ENCODE data around the gene SAFB2. TPM values are rescaled to one million over a fixed set of nuclear protein-coding genes. Genes with fewer than 3 reads are reported as not detected.
"Not testable (repeated sequence)": the region's sequence is repeated elsewhere in the genome, so short reads cannot be mapped to it uniquely, and the experiment has no call there.

SAFB2 gene
- polyA plus RNA-seq, 4 donors, result 66.0 to 88.8 (median 67.8) TPM

DNA sequence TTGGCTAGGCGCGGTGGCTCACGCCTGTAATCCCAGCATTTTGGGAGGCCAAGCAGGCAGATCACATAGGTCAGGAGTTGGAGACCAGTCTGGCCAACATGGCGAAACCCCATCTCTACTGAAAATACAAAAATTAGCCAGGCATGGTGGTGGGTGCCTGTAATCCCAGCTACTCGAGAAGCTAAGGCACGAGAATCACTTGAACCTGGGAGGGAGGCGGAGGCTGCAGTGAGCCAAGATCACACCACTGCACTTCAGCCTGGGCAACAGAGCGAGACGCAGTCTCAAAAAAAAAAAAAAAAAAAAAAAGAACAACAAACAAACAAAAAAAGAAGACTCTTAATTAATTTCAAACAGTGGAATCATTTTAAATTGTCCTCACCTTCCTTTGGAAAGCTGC, 13.8 kb downstream of the SAFB2 start:
- DNase-seq (ENCODE audit: low read depth in 4 of 4, low spot score in 3 of 4), result not testable (repeated sequence)

DNA sequence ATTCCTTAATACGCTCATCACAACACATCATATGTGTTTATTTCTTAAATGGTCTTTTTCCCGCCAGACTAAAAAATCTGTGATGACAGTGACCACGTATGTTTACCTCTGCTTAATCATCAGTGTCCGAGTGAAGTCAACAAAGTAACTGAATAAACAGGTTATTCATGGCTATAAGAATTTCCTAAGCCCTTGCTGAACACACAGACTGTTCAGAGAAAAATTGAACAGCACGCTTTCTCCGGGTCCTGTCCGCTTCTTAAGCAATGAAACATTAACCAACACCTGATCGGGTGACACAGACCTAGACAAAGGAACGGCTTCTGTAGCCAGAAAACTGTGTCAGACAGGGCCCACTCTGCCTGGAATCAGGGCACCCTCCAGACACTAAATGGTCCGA, 14.3 kb downstream of the SAFB2 start:
- DNase-seq (ENCODE audit: low read depth in 4 of 4, low spot score in 3 of 4), result no peak

DNA sequence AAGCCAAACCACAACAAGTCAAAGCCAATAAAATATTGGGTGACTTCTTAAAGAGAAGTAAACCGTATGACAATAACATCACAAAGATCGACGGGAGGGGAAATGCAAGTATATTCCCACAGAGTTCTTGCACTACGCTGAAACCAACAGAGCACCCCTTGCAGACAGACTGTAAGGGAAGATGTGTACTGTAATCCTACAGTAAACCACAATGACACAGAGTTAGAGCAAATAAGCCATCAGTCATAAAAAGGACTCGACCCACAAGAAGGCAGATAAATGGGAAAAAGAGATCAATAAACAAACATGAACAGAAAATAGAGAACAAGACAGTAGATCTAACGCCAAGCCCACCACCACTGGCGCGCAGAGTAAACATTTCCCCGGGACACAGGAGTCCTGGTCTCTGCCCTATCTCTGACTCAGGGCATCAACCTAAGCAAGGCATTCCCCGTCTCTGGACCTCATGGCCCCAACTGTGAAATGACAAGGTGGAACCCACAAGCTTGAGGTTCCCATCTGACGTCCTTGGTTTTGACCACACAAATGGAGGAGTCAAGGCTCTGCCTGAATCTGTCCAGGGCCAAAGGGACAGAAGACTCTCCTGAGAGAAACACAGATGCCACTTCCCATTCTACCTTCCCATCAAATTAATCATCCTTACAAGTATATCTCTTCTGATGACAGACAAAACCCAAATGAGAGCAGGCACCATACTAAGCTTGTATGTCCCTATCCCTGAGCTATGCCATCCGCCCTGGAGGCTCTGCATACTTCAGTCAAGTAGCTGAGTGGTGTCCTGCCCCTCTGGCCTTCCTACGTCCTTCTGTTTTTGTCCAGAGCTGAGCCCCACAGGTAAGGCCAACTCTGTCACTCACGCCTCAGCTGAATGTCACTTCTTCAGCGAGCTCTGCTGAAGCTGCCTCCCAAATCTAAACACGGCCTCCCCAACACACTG, 15.0 kb downstream of the SAFB2 start:
- no peak for DNase-seq (ENCODE audit: low read depth in 4 of 4, low spot score in 3 of 4)

DNA sequence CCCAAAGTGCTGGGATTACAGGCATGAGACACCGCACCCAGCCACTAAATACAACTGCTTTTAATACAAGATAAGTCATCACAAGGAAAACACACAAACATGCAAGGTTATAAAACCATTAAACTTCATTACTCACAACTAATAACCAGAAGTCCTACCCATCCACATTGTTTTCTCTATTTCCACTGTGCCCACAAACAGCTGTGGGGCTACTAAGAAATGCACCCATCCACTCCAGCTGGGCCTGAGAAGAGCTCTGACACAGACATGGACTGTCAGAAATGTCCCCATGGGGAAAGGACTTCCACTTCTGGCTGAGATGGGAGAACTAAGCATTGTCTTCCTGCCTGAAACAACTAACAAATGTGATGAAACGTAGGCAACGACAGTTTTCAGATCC, 17.2 kb downstream of the SAFB2 start:
- no peak for DNase-seq (ENCODE audit: low read depth in 4 of 4, low spot score in 3 of 4)

DNA sequence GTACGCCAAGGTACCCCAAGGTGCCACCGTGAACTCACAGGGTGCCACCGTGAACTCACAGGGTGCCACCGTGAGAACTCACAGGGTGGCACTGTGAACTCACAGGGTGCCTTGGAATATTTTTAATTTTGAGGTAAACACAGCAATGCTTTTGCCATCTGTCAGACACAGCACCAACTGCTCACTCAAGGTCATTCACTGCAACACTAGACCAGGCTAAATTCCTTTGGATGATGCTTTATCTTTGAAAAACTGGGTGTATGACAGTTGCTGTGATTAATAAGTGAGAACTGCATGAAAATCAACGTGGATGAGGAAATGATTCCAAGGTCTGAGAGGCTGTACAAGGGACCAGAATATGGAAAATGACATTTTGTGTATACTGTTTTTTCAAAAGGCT, 18.9 kb downstream of the SAFB2 start:
- DNase-seq (ENCODE audit: low read depth in 4 of 4, low spot score in 3 of 4), result no peak

DNA sequence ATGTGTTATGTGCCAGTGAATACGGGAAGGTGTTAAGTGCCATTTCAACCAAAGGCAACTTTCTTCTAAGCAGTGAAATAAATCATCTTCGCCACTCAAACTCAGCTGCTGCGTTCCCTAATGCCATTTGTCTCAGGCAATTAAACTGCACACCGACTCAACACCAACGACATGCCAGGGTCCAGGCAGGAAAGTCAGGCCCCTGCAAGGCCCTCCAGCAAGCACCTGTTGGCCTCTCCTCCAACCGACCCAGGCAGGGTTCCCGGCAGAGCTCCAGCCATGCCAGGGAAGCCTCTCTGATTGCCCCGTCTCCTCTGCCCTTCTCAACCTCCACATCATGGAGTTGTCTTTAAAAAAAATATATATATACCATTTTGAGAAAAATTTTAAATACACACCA, 21.8 kb downstream of the SAFB2 start:
- no peak for DNase-seq (ENCODE audit: low read depth in 4 of 4, low spot score in 3 of 4)

DNA sequence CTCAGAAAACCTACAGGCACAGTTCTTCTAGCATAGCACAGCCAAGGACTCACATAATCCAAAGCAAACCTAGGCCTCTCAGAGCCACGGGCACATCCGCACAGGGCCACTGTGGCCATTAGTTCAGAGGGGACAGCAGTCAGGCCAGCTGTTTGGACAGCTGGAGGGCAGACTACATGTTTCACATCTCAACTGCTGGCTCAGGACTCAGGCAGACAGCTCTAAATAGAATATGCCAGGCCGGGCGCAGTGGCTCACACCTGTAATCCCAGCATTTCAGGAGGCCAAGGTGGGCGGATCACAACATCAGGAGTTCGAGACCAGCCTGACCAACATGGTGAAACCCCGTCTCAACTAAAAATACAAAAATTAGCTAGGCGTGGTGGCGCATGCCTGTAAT, 26.8 kb downstream of the SAFB2 start:
- DNase-seq (ENCODE audit: low read depth in 4 of 4, low spot score in 3 of 4), result no peak

DNA sequence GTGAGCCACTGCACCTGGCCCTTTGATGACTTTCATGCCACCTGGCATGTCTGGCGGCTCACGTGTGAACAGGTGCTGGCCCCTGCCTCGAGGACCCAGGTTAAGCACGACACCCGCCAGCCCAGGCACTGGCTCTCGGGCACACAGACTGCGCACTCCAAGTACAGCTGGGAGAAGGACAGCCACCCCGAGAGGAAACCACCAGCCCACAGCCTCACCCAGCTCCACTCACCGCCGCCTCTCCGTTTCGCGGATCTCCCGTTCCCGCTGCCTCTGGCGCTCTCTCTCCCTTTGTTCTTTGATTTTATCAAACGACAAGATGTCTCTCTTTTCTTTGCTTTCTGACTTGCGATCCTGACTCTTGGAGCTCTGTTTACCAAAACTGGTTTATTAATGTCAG, 27.4 kb downstream of the SAFB2 start:
- DNase-seq (ENCODE audit: low read depth in 4 of 4, low spot score in 3 of 4), result no peak

DNA sequence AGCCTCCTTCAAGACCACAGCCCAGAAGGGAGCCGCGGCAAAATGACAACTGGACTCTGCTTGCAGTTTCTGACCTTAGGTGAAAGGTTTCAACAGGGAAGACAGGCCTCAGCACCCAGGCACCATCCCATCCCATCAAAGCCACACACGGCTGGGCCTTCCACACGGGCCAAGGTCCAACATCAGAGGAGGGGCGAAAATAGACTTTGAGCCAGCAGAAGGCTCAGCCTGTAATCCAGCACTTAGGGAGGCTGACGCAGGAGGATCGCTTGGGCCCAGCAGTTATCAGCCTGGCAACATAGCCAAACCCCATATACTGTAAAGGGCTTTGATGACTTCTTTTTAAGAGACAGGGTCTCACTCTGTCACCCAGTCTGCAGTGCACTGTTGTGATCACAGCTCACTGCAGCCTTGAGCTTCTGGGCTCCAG, 28.0 kb downstream of the SAFB2 start:
- no peak for DNase-seq (ENCODE audit: low read depth in 4 of 4, low spot score in 3 of 4)

DNA sequence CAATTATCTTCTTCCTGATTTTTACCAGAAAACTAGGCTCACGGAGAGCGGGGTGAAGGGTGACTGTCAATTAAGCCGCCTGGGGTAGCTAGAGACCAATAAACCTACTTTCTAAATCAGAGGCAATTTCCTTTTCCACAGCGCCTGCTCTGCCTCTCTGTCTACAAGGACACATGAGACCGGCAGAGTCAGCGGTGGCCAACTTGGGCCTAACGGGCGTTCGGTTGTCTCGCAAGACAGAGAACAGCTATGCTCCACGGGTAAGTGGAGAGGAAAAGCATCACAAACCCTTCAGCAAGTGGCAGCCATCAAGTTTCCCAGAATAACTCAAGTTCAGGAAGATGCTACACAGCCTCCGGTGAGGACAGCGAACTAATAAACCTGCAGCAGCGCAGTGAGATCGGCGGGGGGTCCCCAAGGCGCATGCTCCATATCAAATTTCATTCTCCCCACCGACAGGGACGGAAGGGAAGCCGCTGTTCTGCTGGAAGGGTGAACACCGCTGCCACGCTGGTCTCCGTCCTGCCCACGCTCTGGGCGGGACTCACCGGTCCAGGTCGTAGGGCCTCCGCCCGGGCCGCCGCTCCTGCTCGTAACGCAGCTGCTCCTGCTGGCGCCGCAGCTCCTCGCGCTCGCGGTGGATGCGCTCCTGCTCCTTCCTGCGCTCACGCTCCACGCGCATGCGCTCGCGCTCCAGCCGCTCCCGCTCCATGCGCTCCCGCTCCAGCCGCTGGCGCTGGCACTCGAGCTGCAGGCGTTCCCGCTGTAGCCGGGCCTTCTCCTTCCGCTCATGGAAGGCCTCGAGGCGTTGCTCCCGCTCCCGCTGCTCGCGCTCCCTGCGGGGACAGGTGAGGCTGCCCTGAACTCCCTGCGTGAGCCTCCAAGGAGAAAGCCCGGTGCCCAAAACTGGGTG, 29.0 kb downstream of the SAFB2 start:
- DNase-seq (ENCODE audit: low read depth in 4 of 4, low spot score in 3 of 4), result no peak

DNA sequence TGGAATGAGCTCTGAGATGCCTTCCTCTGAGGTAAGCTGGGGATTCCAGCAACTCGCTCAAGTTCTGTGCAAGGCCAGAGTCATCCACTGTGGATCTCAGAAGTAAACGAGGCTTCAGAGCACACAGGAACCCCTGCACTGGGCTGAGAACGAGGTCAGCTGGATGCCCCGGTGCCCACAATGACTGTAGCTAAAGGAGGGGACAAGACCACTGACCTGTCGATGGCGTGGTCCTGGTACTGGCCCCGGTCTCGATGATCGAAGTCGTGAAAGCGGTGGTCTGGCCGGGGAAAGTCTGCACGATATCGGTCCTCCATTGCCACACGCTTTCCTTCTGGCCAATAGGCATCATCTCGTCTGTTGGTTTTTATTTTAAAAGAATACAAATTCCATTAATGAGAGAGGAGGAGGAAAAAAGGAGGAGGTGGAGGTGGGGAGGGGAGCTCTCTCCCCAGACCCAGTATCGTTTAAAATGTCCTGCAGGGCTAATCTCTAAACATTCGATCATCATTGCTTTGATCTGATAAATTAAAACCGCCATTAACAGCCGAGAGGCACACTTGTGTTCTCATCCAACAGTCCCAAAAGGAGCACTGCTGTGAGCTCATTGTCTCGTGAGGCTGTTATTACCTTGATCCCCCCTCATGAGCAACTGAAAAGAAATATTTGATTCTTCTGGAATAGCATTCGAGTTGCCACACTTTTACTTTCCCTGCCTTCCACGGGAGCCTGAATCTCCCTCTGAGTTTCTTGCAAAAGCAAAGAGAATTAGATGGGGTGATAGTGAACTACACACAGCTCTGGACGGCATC, 29.8 kb downstream of the SAFB2 start:
- DNase-seq (ENCODE audit: low read depth in 4 of 4, low spot score in 3 of 4), result no peak

DNA sequence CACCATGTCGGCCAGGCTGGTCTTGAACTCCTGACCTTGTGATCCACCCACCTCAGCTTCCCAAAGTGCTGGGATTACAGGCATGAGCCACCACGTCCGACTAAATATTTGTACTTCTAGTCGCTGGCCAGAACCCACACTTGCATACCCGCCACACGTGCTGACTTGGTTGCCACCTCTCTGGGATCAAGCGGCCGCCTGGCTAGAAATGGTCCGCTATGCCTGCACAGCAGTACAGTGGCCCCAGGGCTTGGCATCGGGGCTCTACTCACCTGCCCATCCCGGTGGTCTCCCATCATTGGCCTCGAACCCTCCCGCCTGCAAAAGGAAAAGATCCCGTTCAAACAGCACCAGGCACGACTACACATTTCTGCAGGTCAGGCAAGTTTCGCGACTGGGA, 31.1 kb downstream of the SAFB2 start:
- DNase-seq (ENCODE audit: low read depth in 4 of 4, low spot score in 3 of 4), result no peak

DNA sequence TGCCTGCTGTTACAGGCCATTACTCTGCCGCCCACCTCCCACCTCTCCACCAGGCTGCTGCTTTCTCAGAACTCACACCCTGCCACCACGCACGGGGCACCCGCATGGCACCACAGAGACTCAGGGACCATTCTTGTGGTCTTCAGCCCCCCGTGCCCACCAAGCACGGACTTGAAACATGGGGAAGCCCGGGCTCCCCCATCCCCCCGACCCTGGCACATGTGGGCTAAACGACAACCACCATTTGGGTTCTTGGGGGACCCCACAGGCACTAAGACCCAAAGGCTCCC, 31.8 kb downstream of the SAFB2 start:
- DNase-seq (ENCODE audit: low read depth in 4 of 4, low spot score in 3 of 4), result no peak

DNA sequence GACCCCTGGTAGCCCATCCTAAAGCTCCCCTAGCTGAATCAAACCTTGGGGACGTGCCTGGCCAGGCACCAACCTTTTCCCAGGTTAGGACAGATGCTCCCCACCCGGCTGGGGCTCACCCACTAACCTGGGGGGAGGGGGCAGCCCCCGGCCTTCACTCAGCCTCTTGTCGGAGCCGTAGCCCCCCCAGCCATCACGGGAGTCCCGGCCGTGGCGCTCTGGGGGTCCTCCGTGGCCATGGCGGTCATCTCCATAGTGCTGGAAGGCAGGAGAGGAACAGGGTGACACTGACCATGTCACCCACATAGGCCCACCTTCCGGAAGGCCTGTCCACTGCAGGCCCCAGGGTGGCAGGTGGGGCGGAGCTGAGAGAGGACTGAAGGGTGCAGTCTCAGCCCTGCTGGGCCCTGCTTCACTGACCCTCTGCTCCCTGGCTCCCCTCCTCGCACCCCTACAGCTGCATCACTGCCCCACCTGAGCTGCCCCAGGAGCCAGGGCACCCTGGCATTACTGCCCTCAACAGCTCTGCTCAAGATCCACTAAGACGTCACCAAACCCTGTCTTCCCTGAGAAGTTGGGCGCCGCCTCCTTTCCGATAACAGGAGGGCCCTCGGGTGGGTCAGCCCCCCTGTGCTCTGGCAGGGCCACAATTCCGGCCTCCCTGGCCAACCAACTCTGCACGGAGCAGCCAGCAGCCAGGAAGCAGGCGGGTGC, 32.3 kb downstream of the SAFB2 start:
- no peak for DNase-seq (ENCODE audit: low read depth in 4 of 4, low spot score in 3 of 4)

DNA sequence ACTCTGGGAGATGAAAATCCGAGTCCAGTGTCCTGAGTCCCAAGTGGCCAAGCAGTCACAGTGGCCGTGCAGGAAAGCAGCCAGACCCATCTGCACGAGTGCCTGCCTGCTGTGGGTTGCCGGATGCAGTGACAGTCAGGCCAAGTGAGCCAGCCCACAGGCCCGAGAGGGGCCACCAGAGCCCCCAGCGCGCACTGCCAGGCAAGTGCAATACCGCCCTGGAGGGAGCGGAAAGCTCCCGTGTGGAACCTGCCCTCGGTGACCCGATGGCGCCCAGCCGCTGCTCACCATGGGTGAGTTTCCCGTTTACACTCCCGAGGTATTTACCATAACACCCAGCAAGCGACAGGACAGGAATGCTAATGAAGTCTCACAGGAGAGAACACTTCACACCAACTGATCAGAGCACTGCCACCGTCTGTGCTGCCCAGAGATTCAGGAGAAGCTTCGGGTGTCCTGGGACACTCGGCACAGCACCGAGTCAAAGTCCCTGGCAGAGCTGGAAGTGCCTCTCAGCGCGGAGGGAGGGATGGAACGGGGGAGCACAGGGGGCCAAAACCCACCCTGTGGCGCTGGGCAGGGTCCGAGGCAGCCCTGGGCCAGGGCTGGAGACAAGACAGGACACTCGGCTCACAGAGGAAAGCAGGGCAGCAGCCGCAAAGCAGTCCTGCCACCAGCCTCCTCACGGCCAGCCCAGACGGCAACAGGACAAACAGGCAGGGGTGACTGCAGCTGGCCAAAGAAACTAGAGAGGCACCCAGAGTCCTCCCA, 33.5 kb downstream of the SAFB2 start:
- no peak for DNase-seq (ENCODE audit: low read depth in 4 of 4, low spot score in 3 of 4)

DNA sequence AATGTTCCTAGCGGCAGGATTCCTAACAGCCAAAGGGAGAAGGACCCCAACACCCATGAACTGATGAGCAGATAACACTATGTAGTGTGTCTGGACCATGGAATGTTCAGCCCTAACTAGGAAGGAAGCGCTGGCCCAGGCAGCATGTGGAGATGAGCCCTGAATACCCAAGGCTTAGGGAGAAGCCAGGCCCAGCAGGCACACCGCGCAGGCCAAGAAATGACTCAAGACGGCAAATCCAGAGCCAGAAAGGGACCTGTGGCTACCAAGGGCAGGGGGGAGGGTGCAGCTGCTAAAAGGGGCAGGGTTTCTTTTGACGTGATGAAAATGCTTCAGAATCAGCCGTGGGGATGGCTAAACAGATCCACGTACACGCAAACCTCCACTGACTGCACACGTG, 34.1 kb downstream of the SAFB2 start:
- no peak for DNase-seq (ENCODE audit: low read depth in 4 of 4, low spot score in 3 of 4)

DNA sequence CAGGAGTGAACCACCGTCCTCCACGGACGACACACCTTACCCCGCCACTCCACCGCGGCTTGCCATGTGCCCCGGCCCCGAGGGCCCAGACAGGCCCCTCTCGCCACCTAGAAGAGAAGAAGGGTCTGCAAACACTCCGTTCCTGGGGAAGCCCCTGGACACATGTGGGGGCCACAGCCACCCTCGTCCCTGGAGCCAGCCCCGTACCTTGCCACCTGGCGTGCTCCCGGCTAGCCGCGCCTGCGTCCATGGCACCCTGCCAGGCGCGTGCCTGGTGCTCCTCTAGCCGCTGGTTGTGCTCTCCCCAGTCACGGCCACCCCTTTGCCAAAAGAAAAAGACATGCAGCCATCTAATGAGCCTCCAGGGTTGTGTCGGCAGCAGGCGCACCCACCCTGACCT, 34.9 kb downstream of the SAFB2 start:
- DNase-seq (ENCODE audit: low read depth in 4 of 4, low spot score in 3 of 4), result no peak

DNA sequence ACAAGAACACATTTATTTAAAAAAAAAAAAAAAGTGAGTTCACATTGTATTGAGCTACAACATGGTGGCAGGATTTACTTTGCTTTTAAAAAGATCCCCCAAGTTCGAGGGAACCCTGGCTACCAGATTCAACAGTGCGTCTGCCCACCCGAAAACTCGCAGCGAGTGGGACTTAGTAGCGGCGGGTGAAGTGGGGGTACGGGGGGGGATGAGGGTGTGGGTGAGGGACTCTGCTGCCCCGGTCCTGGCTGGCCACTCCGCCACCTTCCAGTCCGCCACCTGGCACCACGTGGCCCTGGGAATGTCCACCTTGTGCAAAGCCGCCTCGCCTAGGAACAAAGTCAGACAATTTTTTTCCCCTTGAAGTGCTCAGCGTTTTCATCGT, 35.5 kb downstream of the SAFB2 start:
- DNase-seq (ENCODE audit: low read depth in 4 of 4, low spot score in 3 of 4), result no peak

DNA sequence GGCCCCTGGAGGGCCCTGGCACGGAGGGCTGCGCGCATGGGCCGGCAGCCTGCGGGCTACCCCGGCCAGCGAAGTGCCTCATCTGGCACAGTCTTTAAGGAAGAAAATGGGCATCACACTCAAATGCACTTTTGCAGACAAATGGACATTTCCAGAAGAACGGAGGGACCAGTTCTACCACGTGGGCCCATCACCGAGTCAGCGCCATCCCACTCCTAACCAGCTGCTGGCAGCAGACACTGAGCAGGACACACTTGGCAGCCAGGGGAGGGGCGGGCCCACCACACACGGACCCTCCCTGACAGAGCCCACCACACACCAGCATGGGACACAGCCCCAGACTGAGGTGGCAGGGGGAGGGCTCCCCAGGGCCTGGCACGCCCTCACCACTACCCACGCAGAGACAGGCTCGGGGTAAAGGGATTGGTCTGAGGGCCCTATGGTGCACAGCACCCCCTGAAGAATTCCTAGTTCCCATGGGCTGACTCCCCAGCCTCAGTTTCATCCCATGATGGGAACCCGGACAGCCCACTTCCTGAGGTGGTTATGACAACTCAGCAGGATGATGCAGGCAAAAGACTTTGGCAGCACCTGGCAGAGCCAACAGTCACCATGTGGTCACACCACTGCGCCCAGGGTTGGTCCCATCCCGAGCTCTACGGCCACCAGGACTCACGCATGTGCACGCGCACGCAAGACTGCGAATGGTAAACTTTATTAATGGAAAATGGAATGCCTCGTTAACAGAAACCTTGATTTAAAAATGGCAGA, 36.1 kb downstream of the SAFB2 start:
- DNase-seq (ENCODE audit: low read depth in 4 of 4, low spot score in 3 of 4), result no peak
